Medulla oblongata (tissue), 1 donor: Measurements from ENCODE around the gene ERBB2.
"Not testable (repeated sequence)": the region's sequence is repeated elsewhere in the genome, so short reads cannot be mapped to it uniquely, and the experiment has no call there.

Source experiments
- DNase-seq: peaks from one replicate; pipeline ENCODE4 v3.0.0-alpha.2; 2015; ENCODE audit errors: extremely low spot score

The ERBB2 gene

GRCh38 chr17:39678340-39679116 is 21.3 kb upstream of the ERBB2 start:
- no peak for DNase-seq

DNA sequence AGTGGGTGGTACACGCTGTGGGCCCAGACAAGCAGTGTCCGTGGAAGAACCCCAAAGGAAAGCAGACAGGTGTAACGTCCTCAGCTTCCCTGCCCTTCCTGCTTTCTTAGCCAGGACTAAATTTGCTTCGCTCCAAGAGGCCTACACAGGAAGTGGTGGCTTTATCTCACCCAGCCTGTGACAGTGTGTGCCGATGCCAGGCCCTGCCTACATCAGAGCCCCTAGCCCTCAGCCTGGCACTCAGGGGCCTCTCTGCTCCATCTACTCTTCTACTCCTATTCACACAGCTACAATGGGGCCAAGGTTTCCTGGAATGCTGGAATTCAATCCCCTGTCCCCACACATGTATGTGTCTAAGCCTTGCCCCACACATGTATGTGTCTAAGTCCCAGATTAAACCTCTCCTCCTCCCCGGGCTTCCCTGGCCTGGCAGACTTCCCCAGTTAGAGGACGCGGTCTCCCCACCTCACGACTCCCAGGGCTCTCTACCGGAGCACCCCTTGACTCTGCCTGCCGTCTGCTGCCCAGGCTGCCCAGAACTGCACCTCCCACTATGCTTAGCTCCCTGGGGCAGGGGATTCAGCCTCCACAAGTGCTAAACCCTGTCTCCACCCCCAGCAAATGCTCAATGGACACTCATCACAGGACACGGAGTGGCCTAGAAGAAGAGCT is 20.2 kb upstream of the ERBB2 start:
- no peak for DNase-seq

GRCh38 chr17:39683295-39683939 is 16.4 kb upstream of the ERBB2 start:
- DNase-seq = no peak

- no peak for DNase-seq
Measured at GRCh38 chr17:39684369-39685192, 15.3 kb upstream of the ERBB2 start.

GRCh38 chr17:39687101-39687545 is 12.7 kb upstream of the ERBB2 start:
- DNase-seq = no peak

- peak; percentile 95 for DNase-seq
Measured at GRCh38 chr17:39687546-39688474, 12.1 kb upstream of the ERBB2 start, which contains the start of gene PGAP3. Gene PGAP3 (minus strand): TSS chr17:39688057. CDS start chr17:39688014, 43 bp downstream.

- DNase-seq = no peak
Measured at GRCh38 chr17:39688475-39688835, 11.4 kb upstream of the ERBB2 start.

GRCh38 chr17:39688945-39689344 is 10.9 kb upstream of the ERBB2 start:
- DNase-seq = no peak

DNA sequence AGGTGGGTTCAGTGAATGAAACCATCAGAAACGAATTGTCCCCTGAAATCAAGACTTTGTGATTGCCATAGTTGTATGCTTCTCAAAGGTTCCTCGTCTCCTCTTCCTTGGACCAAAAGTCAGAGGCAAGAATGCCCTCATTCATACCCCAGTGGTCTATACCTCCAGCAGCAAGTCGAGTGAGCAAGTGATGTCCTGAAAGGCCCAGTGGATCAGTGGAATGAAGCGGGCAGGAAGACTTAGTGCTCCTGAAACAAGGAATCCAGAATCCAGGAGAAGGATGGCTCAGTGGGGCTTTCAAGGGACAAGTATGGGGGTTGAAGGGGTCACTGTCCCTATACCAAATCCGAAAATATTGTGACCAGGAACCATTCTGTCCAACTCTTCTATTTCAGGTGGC is 5.3 kb upstream of the ERBB2 start:
- no peak for DNase-seq

DNA sequence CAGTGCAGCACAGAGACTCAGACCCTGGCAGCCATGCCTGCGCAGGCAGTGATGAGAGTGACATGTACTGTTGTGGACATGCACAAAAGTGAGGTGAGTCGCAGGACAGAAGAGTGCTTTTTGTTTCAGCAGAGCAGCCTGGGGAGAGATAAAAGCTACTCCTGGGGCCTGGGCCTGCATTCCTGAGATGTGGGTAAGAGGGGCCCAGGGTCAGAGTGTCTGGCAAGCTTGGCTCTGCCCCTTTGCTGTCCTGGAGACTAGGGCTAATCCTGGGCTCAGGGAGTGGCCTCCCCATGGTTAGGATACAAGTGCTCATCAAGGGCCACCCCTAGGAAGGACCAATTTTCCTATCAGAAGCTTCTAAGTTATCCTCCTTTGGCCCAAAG is 4.8 kb upstream of the ERBB2 start:
- DNase-seq = no peak

- no peak for DNase-seq
Measured at GRCh38 chr17:39696731-39697130, 3.1 kb upstream of the ERBB2 start.

DNA sequence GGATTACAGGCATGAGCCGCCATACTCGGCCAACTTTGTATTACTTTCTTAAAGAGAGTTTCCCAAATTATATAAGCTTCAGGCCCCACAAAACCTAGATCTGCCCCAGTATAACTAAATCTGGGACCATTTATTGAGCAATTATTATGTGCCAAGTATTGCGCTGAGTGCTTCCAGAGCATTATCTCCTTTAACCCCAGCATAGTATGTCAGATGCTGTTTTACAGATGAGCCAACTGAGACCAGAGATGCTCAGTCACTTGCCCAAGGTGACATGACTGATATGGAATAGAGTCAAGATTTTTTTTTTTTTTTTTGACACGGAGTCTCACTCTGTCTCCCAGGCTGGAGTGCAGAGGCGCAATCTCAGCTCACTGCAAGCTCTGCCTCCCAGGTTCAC is 1.9 kb upstream of the ERBB2 start:
- DNase-seq = no peak

- not testable (repeated sequence) for DNase-seq
Measured at GRCh38 chr17:39699157-39699817, 577 bp upstream of the ERBB2 start.

DNA sequence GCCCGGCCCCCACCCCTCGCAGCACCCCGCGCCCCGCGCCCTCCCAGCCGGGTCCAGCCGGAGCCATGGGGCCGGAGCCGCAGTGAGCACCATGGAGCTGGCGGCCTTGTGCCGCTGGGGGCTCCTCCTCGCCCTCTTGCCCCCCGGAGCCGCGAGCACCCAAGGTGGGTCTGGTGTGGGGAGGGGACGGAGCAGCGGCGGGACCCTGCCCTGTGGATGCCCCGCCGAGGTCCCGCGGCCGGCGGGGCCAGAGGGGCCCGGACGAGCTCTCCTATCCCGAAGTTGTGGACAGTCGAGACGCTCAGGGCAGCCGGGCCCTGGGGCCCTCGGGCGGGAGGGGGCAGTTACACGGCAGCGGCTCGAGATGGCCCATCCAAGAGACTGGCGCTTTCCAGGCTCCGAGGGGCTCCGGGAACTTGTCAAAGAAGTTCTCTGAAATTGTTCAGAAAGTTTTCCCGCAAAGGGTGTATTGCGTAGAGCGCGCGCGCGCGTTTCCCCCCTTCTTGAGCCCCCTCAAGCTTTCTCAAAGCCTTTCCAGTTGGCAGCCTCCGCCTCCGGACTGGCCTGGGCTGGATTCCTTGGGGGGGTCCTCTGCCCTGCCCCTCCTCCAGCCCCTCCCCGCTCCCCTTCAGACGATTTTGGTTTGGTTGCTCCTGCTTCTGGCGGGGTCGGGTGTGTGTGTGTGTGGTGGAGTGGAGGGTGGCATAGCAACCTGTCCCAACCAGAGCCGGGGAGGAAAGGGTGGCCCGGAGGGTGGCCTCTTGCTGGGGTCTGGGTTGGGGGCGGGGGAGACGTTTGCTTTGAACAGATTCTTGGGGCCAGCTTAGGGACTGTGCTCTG is 504 bp downstream of the ERBB2 start:
- DNase-seq = peak; percentile 10

- no peak for DNase-seq
Measured at GRCh38 chr17:39701012-39701783, 1.3 kb downstream of the ERBB2 start.

- DNase-seq = no peak
Measured at GRCh38 chr17:39701784-39702422, 2.0 kb downstream of the ERBB2 start.

GRCh38 chr17:39702901-39703893 is 3.3 kb downstream of the ERBB2 start:
- DNase-seq = no peak
